Natural killer cell (primary cell): ENCODE results near the gene MAN2C1. TPM values are rescaled to one million over a fixed set of nuclear protein-coding genes. Genes with fewer than 3 reads are reported as not detected.

Source experiments
- ATAC-seq, 3 donors: fragments of 150-1000 bp in 2 of 3; fragments of 200-7000 bp in 1 of 3; cut with Tn5 transposase; 1 replicate in 1 of 3; 2 replicates in 2 of 3; pipeline ENCODE4 v1.10.0; 2021; ENCODE audit warnings: mild to moderate bottlenecking in 2 of 3, moderate library complexity in 2 of 3
- DNase-seq, 2 donors: peaks; one replicate each; pipeline versions ENCODE4 v3.0.0 to v3.0.0-alpha.2; 2013 to 2021; ENCODE audit warnings: mixed read lengths in 1 of 2
- H3K27ac ChIP-seq: one replicate; pipeline ENCODE4 v1.5.1; 2013; ENCODE audit warnings: mild to moderate bottlenecking, low read length
- H3K27me3 ChIP-seq: one replicate; pipeline ENCODE4 v1.6.1; 2013; ENCODE audit warnings: low read length; ENCODE audit not compliant: control insufficient read depth, insufficient read depth
- H3K36me3 ChIP-seq: one replicate; pipeline ENCODE4 v1.6.1; 2013; ENCODE audit warnings: low read length; ENCODE audit not compliant: control insufficient read depth, insufficient read depth
- H3K4me1 ChIP-seq: one replicate; pipeline ENCODE4 v1.6.1; 2013; ENCODE audit warnings: low read length; ENCODE audit not compliant: control insufficient read depth, insufficient read depth
- H3K4me3 ChIP-seq: one replicate; pipeline ENCODE4 v1.5.1; 2013; ENCODE audit warnings: low read length
- H3K9me3 ChIP-seq: one replicate; pipeline ENCODE4 v1.6.1; 2013; ENCODE audit warnings: low read length; ENCODE audit not compliant: control insufficient read depth, insufficient read depth
- H3K27ac Mint-ChIP-seq, 2 donors: one replicate each; pipeline ENCODE4 v1.8.0; 2022; ENCODE audit warnings: mild to moderate bottlenecking in 2 of 2, mixed read lengths in 2 of 2, moderate library complexity in 1 of 2
- H3K27me3 Mint-ChIP-seq, 2 donors: one replicate each; pipeline ENCODE4 v1.8.0; 2022; ENCODE audit warnings: low read depth in 2 of 2, mixed read lengths in 2 of 2
- H3K36me3 Mint-ChIP-seq: one replicate; pipeline ENCODE4 v1.8.0; 2022; ENCODE audit warnings: mixed read lengths
- H3K4me1 Mint-ChIP-seq, 2 donors: one replicate each; pipeline ENCODE4 v1.8.0; 2022; ENCODE audit warnings: mixed read lengths in 2 of 2
- H3K4me3 Mint-ChIP-seq: one replicate; pipeline ENCODE4 v1.8.0; 2022; ENCODE audit warnings: mild to moderate bottlenecking, moderate library complexity, mixed read lengths
- H3K9me3 Mint-ChIP-seq, 2 donors: one replicate each; pipeline ENCODE4 v1.8.0; 2022; ENCODE audit warnings: mixed read lengths in 2 of 2
- CTCF ChIP-seq: fragments of 200-600 bp; IDR thresholded peaks from one replicate; pipeline ENCODE4 v1.8.0; 2022; ENCODE audit warnings: antibody characterized with exemption
- WGBS: methylation state at CpG from one replicate; pipeline ENCODE4 v1.1.7; 2013; ENCODE audit warnings: missing lambda C conversion rate; ENCODE audit not compliant: insufficient coverage; 5-methylcytosine and 5-hydroxymethylcytosine counted together
- intact Hi-C: fragments of 100-400 bp; cut with micrococcal nuclease; formaldehyde crosslinking; loops from one replicate; pipeline ENCODE4 v1.14.2; 2022
- total RNA-seq, 4 donors: library from RNA; stranded (reverse); fragments of 120-200 nt in 1 of 4; gene quantifications; one replicate each; pipeline versions ENCODE4 v1.2.3 to v1.2.4, GENCODE V29; 2013 to 2022

Gene MAN2C1
- total RNA-seq, 3 donors from 2014 or later (not counting 1 experiment from before 2014, with no cell fraction given), result 375 to 476 (median 385) TPM

GRCh38 chr15:75329571-75329970 lies 38.8 kb downstream of the MAN2C1 start:
- intact Hi-C loops, result no loop called here
- H3K4me1 ChIP-seq, result peaks cover 13% of the 10 kb centered on the region
- H3K9me3 ChIP-seq, result no peaks in the 10 kb centered on the region
- 96% methylated on average over 2 of the region's 2 CpGs for WGBS
- peaks cover 0 to 3% of the 10 kb centered on the region in 2 donors for H3K27me3 Mint-ChIP-seq
- H3K27ac Mint-ChIP-seq, result no peak overlapping the region
- H3K4me3 ChIP-seq, result no peak overlapping the region
- no peak for TF ChIP-seq CTCF
- H3K4me1 Mint-ChIP-seq, result peaks cover 5 to 17% of the 10 kb centered on the region in 2 donors
- DNase-seq, result no peak
- no peak for ATAC-seq
- H3K36me3 Mint-ChIP-seq, result no peaks in the 10 kb centered on the region
- no peaks in the 10 kb centered on the region for H3K9me3 Mint-ChIP-seq
- no peaks in the 10 kb centered on the region for H3K36me3 ChIP-seq
- no peak overlapping the region for H3K27ac ChIP-seq
- no peaks in the 10 kb centered on the region for H3K27me3 ChIP-seq
- no peak overlapping the region for H3K4me3 Mint-ChIP-seq

- Histone ChIP-seq H3K9me3 (no peaks in the 10 kb centered on the region), H3K4me1 (peaks cover 6% of the 10 kb centered on the region), H3K27ac (no peak overlapping the region), H3K4me3 (no peak overlapping the region), H3K36me3 (no peaks in the 10 kb centered on the region), H3K27me3 (no peaks in the 10 kb centered on the region)
- Mint-ChIP-seq H3K27me3 (peaks cover 0 to 3% of the 10 kb centered on the region in 2 donors), H3K36me3 (no peaks in the 10 kb centered on the region), H3K4me3 (no peak overlapping the region), H3K4me1 (peaks cover 5 to 8% of the 10 kb centered on the region in 2 donors), H3K9me3 (no peaks in the 10 kb centered on the region), H3K27ac (no peak overlapping the region)
- WGBS, result 81% methylated on average over 10 of the region's 10 CpGs
- DNase-seq, result no peak
- intact Hi-C loops, result no loop called here
- no peak for TF ChIP-seq CTCF
- no peak for ATAC-seq
Measured at GRCh38 chr15:75328493-75329314, 39.7 kb downstream of the MAN2C1 start.

GRCh38 chr15:75327491-75327890 lies 40.9 kb downstream of the MAN2C1 start:
- ATAC-seq (no peak), DNase-seq (no peak)
- peaks cover 0 to 3% of the 10 kb centered on the region in 2 donors for H3K27me3 Mint-ChIP-seq
- H3K4me3 ChIP-seq, result no peak overlapping the region
- H3K27ac ChIP-seq, result no peak overlapping the region
- no peaks in the 10 kb centered on the region for H3K9me3 Mint-ChIP-seq
- TF ChIP-seq CTCF, result no peak
- no peaks in the 10 kb centered on the region for H3K36me3 Mint-ChIP-seq
- no peak overlapping the region for H3K4me3 Mint-ChIP-seq
- intact Hi-C loops, result no loop called here
- H3K36me3 ChIP-seq, result no peaks in the 10 kb centered on the region
- WGBS, result 93% methylated on average over 3 of the region's 3 CpGs
- H3K27me3 ChIP-seq, result no peaks in the 10 kb centered on the region
- no peaks in the 10 kb centered on the region for H3K4me1 ChIP-seq
- H3K4me1 Mint-ChIP-seq, result peaks cover 5% of the 10 kb centered on the region in 2 donors
- H3K27ac Mint-ChIP-seq, result no peak overlapping the region
- H3K9me3 ChIP-seq, result no peaks in the 10 kb centered on the region
